HEK293T (cell line): ENCODE results near the gene HNRNPF.
"Not testable (repeated sequence)": the region's sequence is repeated elsewhere in the genome, so short reads cannot be mapped to it uniquely, and the experiment has no call there.

Experiments
- CTCF ChIA-PET: fragments of 350-600 bp; formaldehyde crosslinking; extraction: SDS; loops from one replicate; lab custom pipeline; 2021; ENCODE audit warnings: antibody characterized with exemption, inconsistent platforms; lab: Yijun Ruan, JAX
- POLR2A ChIA-PET: fragments of 350-600 bp; formaldehyde crosslinking; extraction: SDS; loops from one replicate; lab custom pipeline; 2020; ENCODE audit warnings: antibody characterized with exemption, inconsistent platforms; lab: Yijun Ruan, JAX
- DNase-seq: peaks from one replicate; pipeline ENCODE4 v3.0.0; 2012; ENCODE audit warnings: mixed read lengths; ENCODE audit errors: extremely low spot score
- ARNT ChIP-seq: fragments of 450-650 bp; IDR thresholded peaks from 2 replicates; pipeline ENCODE4 v1.6.1; 2017; ENCODE audit warnings: mild to moderate bottlenecking
- BHLHE40 ChIP-seq: fragments of 450-650 bp; IDR thresholded peaks from 2 replicates; pipeline ENCODE4 v1.6.1; 2016; ENCODE audit warnings: mild to moderate bottlenecking, moderate library complexity, borderline replicate concordance
- CTBP1 ChIP-seq: fragments of 450-650 bp; IDR thresholded peaks from 2 replicates; pipeline ENCODE4 v1.6.1; 2016; ENCODE audit warnings: borderline replicate concordance
- ELF4 ChIP-seq: fragments of 450-650 bp; IDR thresholded peaks from 2 replicates; pipeline ENCODE4 v1.6.1; 2017; ENCODE audit warnings: antibody characterized with exemption
- FOXA1 ChIP-seq: fragments of 450-650 bp; IDR thresholded peaks from 2 replicates; pipeline ENCODE4 v1.6.1; 2016; ENCODE audit warnings: mild to moderate bottlenecking
- FOXM1 ChIP-seq: fragments of 450-650 bp; IDR thresholded peaks from 2 replicates; pipeline ENCODE4 v1.6.1; 2017; ENCODE audit warnings: mild to moderate bottlenecking, borderline replicate concordance
- HDGF ChIP-seq: fragments of 450-650 bp; IDR thresholded peaks from 2 replicates; pipeline ENCODE4 v1.6.1; 2017; ENCODE audit warnings: antibody characterized with exemption, borderline replicate concordance
- L3MBTL2 ChIP-seq: fragments of 450-650 bp; conservative IDR thresholded peaks from 2 replicates; pipeline ENCODE4 v1.6.1; 2016; ENCODE audit warnings: mild to moderate bottlenecking
- LEF1 ChIP-seq: fragments of 450-650 bp; IDR thresholded peaks from 2 replicates; pipeline ENCODE4 v1.6.1; 2017; ENCODE audit warnings: mild to moderate bottlenecking, borderline replicate concordance
- NFRKB ChIP-seq: fragments of 450-650 bp; IDR thresholded peaks from 2 replicates; pipeline ENCODE4 v1.6.1; 2016; ENCODE audit warnings: mild to moderate bottlenecking, moderate library complexity
- PKNOX1 ChIP-seq: fragments of 450-650 bp; IDR thresholded peaks from 2 replicates; pipeline ENCODE4 v1.6.1; 2016
- SP1 ChIP-seq: fragments of 450-650 bp; IDR thresholded peaks from 2 replicates; pipeline ENCODE4 v1.6.1; 2017
- SUZ12 ChIP-seq: fragments of 450-650 bp; IDR thresholded peaks from 2 replicates; pipeline ENCODE4 v1.6.1; 2016; ENCODE audit warnings: mild to moderate bottlenecking
- TARDBP ChIP-seq: fragments of 450-650 bp; IDR thresholded peaks from 2 replicates; pipeline ENCODE4 v1.6.1; 2016
- ZNF384 ChIP-seq: fragments of 450-650 bp; IDR thresholded peaks from 2 replicates; pipeline ENCODE4 v1.6.1; 2016

Gene HNRNPF

GRCh38 chr10:43437141-43437870, 28.3 kb upstream of the HNRNPF start:
- CTCF ChIA-PET = no interaction called here
- DNase-seq = no peak
- POLR2A ChIA-PET = interaction anchor here (1.0 to 1.4 kb wide), 4 partner anchors 13 to 39 kb away, joined by 3 to 6 read pairs (median 4); no protein-coding TSS in a partner anchor
- TF ChIP-seq SP1 = no peak
- no peak for TF ChIP-seq L3MBTL2
- no peak for TF ChIP-seq ZNF384
- no peak for TF ChIP-seq SUZ12
- TF ChIP-seq ELF4 = no peak
- TF ChIP-seq CTBP1 = no peak
- TF ChIP-seq NFRKB = no peak

- TF ChIP-seq ARNT (no peak), BHLHE40 (no peak), CTBP1 (no peak), NFRKB (no peak), ELF4 (peak; percentile 81), FOXM1 (no peak), ZNF384 (peak; percentile 89), PKNOX1 (no peak; the same call in 1 of the 2 replicates), FOXA1 (no peak), L3MBTL2 (peak; percentile 79), HDGF (peak; percentile 31; the same call in 1 of the 2 replicates), SP1 (no peak), TARDBP (no peak)
- POLR2A ChIA-PET = interaction anchor here (1.0 to 1.5 kb wide), 5 partner anchors 12 to 38 kb away, joined by 3 to 6 read pairs (median 5); partner anchors contain the start of gene HNRNPF
- peak; percentile 86 for DNase-seq
- CTCF ChIA-PET = no interaction called here
These were observed 27.5 kb upstream of the HNRNPF start, which contains the start of gene ZNF487 for GRCh38 chr10:43436291-43437140. Gene ZNF487, plus strand, starts transcription at chr10:43437111. Its CDS starts 38,703 bp downstream, at chr10:43475814.

- ChIA-PET CTCF (no interaction called here), POLR2A (interaction anchor here (1.3 kb wide), 1 partner anchor 35 kb away, joined by 3 read pairs; no protein-coding TSS in a partner anchor)
- DNase-seq = no peak
These were observed 22.1 kb upstream of the HNRNPF start for GRCh38 chr10:43430926-43431663.

GRCh38 chr10:43427166-43427825, 18.3 kb upstream of the HNRNPF start:
- POLR2A ChIA-PET = no interaction called here
- TF ChIP-seq ELF4 (no peak), SUZ12 (no peak), L3MBTL2 (no peak), LEF1 (no peak), SP1 (no peak), FOXM1 (no peak), TARDBP (no peak), HDGF (no peak), ZNF384 (no peak), PKNOX1 (no peak), NFRKB (no peak), CTBP1 (no peak)
- CTCF ChIA-PET = no interaction called here
- no peak for DNase-seq

More at GRCh38 chr10:43430926-43431663, 22.1 kb upstream of the HNRNPF start:
- TF ChIP-seq BHLHE40 (no peak), LEF1 (no peak), PKNOX1 (peak; percentile 46; the same call in 1 of the 2 replicates)

GRCh38 chr10:43426476-43426875, 17.5 kb upstream of the HNRNPF start:
- DNase-seq, POLR2A ChIA-PET, CTCF ChIA-PET: not testable (repeated sequence)
